C1 segment of cervical spinal cord (tissue), 14 donors: Measurements from ENCODE around the gene AMOTL2.

ENCODE experiments used
- DNase-seq, 14 donors: peaks; one replicate each; lab custom pipeline; 2025; lab: John Stamatoyannopoulos, UW

The AMOTL2 gene

DNA sequence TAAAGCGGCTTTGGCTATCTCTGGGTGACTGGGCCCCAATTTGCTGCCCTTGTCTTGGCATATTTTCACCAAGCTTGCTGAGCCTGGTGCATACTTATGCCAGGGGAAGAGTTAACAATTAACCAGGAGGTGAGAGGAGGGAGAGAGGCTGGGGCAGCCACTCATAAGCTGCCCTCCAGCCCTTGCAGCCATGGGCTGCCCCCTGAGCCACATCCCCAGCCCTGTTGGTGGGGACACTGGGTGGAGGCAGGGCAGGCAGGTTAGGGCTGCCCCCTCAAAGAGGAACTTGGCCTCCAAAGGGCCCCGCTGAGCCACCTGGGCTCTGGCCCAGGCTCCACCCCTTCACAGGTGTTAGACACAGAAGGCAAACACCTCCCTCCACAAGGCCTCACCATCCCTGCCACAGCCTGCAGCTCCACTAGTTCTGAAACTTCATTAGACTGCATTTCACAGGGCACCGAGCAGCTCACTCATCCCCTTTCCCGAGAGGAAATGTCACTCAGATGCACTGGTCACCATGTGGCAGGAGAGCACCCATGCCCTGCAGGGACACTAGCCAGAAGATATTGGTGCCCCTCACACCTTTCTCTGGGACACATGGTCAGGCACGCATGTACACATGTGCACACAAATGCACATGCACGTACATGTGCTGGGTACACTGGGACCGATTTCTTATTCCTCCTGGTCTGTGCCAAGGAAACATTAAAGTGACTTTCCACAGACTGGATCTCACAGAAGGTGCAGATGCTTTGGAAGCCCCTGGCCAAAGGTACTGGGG is 20.2 kb downstream of the AMOTL2 start:
- DNase-seq = no peak

DNA sequence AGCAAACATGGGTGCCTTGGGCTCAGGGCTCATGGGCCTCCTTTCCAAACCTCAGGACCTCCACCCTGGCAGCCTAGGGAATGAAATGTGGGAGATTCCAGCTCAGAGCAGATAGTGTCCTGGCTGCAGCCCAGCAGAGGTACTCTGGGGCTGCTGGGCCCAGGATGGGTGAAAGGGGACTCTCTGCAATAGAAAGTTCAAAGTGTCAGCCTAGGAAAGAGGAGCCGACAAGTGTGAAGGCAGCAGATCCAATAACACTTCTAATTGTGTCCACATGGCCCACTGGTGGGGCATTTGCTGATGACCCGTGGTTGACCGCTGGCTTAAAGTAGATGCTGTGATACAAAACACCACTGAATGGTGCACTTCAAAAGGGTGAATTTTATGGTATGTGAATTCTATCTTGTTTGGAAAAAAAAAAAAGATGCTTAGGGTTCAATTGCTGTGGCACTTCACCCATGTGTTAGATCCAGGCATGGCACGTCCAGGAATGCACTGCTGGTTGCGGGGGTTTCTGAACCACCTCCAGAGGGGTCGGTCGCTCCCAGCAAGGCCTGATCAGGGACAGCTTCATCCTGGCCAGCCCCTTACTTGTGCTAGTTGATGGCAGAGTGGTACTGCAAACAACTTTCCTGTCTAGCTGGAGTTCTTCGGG is 20.9 kb downstream of the AMOTL2 start:
- no peak for DNase-seq

DNA sequence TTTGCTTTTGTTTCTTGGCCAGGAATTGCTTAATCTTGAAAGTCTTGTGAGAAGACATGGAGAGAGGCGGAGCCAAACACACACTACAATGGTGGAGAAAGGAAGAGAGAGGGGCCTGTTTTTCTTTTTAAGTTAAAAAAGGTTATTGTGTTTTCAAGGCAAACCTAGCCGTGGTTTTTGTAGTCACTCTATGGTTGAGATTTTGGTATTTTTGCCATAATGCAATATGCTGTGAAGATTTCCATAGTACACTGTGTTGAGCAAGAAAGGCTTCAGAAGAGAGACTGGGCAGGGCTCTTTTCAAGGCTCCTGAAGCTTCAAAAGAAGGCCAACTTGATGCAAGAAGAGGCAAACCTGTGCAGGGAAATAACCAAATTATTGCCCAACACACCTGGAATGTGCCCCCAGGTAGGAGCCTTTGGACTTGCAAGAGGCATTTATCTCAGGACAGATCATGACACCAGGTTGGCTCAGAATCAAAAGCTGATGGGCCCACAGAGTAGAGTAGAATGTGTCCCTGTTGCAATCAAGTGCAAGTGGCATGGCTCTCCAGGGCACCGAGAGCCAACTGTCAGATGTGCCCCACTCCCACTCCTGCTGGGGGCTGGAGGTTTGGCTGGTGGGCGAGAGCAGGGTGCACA is 22.1 kb downstream of the AMOTL2 start:
- no peak for DNase-seq

DNA sequence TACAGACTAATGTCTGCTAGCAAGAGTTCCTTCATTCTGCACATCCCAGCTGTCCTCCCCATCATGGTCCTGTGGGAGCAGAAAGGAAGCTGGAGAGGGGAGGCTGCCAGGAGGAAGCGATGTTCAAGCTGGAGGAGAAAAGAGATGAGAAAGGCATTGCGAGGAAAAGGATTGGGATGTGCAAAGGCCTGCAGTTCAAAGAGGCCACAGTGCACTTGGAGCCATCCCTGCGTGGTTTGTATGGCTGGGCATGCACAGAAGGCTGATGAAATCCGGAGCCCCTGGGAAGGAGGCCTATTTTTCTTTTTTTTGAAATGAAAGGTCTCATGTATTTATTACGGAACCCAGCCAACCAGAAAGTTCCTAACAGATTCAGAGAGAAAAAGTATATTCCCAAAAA is 22.8 kb downstream of the AMOTL2 start:
- no peak for DNase-seq

DNA sequence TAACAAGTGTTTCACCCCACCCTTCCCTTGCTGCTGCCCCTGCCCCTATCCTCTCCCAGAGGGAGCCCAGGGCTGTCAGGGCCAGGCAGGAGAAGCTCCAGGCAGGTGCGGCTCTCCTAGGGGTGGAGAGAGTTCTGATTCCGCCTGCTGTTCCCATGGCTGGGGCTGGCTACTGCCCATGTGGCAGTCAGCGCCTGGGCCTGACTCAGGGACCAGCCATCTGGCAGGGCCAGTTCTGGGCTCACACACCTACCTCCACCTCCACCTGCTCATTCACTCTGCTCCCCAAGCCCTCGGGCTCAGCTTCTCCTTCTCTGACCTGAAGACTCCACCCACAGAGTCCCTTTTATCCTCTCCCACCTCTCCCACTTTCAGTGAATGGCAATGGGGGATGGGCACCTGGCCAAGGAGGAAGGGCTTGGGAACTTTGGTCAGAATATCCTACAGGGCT is 23.4 kb downstream of the AMOTL2 start:
- DNase-seq = peak in 3 of 14 donors; percentile 24 to 89 (median 48)

DNA sequence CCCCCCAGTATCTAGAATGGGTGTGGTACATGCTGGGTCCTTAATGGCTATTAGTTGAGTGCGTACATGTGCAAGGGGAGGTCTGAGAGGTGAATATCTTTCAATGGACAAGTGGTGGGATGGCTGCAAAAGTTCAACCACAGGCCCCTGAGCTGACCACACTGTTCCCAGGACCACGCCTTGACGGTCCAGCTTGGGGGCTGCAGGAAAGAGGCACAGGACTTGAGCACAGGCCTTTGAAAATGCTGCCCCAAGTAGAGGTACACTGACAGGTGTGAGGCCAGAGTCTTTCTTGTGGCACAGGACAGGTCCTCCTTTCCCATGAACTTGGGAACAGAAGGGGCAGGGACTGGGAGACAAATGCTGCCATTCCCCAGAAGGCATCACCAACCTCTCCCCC is 24.0 kb downstream of the AMOTL2 start:
- no peak for DNase-seq

DNA sequence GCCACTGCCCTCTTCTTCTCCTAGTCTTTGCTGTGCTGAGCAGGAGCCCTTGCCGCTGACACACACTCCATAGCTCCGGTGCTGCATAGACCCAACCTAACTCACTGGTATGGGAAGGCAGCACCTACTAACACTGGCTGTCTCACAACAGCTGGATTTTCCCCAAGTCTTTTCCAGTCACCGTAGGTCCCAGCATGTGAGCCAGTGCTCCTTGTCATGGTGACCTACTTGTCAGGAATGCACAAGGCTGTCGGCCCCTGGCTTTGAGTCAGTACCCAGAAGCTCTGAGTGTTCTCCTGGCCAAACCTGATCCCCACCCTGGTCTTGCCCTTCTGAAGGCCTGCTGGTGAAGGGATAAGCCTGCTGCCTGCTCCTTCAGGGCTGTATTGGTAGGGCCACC is 25.7 kb downstream of the AMOTL2 start:
- peak in 1 of 14 donors; percentile 34 for DNase-seq

DNA sequence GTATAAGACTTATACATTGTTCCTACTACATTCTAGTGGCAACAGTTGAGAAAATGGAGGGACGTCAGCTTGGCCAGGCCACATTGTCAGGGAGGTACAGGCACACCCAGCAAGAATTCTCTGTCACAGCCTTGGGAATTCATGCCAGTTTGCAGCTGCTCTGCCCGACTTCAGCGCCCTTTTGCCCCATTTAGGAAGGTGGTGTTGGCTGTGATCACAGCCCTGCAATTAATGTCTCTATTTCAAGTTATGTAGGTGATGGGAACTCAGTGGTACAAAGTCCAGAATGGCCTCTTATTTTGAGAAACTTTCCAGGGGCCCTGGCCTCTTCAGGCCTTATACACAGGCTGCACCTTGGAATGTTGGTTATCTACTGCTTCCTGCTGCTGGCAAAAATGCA is 26.7 kb downstream of the AMOTL2 start:
- no peak for DNase-seq

DNA sequence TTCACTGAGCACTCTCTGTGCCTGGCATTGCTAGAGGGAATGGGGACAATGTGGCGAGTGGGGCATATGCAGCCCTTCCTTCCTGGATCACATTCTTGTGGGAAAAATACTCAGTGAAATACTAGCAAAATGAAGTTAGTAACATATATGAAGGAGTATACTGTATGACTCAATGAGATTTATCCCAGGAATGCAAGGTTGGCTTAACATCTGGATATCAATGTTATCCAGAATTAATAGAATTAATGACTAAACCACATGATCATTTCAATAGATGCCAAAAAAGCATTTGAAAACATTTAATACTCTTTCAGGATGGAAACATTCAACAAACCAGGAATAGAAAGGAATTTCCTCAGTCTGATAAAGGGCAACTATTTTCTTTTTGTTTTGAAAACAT is 27.5 kb downstream of the AMOTL2 start:
- no peak for DNase-seq

DNA sequence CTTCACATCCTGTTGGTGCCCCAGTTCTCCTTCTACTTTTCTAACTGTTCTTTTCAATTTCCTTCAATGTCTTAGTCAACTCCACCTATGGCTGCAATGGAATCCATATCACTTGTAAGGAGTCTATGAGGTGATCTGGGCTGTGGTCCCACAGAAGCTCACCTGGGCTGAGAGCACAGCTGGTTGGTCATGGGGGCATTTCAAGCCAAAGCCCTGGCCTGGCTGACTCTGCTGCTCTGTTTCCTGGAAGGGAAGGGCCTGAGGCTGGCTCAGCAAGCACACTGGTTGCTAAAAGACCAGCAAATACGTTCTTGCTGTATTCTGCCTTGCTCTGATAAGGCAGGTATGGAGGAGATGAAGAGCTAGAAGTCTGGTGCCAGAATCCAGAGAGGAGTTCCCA is 29.0 kb downstream of the AMOTL2 start:
- DNase-seq = no peak

DNA sequence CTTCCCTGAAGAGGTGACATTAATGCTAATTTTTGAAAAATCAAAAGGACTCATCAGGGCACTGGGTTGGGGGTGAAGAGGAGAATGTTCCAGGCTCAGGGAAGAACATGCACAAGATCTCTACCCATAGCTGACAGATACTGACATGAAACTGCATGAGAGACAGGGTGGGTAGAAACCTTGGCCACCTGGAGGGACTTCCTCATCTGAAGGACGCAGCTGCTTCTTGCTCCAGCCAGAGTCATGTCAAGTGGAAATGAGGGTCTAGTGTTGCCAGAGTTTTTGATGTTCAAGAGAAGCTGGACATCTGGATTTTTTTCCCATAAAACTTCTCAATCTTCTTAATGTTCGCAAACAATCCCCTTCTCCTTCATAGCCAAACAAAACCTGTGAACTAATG is 29.7 kb downstream of the AMOTL2 start:
- no peak for DNase-seq

DNA sequence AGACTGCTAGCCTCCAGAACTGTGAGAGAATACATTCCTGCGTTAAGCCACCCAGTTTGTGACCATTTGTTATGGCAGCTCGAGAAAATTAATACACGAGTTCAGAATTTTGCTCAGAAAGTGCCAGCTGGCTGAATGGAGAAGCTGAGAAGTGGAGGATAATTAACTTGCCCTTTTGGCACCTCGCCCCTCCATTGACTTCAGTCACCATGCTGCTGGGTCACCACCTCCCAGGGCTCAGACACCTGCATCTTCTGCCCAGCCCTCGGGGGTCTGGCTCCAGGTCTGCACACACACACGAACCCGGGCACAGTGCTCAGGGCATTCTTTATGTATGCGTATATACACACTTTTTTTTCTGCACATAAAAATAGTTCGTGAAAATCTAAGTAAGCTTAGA is 32.0 kb downstream of the AMOTL2 start:
- peak in 1 of 14 donors; percentile 82 for DNase-seq

DNA sequence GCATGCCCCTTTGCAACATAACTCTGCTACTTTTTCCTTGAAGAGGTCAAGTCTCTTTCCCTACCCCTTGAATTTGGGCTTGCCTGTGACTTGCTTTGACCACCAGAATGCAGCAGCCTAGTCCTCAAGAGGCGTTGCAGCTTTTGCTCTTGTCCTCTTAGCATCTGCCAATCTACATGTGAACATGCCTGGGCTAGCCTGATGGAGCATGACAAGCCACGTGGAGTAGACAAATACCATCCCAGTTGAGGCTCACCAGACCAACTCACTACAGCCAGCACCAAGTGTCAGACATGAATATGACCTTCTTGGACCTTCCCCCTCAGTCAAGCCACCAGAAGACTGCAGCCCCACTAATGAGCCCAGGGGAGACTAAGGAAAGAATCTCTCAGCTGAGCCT is 32.9 kb downstream of the AMOTL2 start:
- DNase-seq = no peak

DNA sequence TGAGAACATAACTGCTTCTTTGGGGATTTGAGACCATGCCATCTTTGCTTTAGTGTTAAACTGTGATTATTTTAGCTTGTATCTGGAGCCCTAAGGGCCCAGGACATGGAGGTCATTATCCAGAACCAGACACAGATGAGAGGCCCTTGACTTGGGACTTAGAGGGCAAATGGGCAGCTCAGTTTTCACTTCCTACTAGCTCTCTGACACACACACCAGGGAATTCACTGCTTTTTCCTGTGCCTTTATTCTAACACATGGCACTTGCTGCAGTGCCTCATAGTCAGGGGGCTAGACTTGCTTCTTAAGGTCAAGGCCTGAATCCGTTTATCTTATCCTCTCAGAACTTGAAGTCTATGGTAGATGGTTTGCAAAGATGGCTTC is 33.3 kb downstream of the AMOTL2 start:
- no peak for DNase-seq

DNA sequence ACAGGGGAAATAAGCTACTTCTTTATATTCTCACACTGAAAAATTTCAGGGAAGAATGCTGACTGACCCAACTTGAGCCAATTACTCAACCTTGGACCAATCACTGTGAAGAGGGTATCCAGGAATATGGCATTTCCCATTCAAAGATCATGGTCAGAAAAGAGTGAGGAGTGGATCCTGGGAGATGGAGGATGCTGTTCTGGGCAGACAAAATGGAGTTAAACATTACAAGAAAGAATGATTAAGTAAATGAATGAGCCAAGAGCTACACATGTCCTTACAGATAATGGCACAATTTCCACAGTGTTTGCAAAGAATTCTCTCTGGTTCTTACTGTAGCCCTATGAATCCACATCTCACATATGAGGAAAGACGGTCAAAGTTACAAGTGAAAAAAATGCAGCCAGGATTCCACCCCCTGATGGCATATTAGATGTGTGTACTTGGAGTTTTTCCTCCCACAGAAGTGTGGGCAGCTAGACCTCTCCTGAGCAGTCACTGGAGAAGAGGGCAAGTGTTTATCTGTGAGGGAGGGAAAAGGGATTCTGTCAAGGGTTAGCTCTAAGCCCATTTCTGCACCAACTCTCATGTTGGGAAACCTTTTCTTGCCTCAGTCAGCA is 33.8 kb downstream of the AMOTL2 start:
- DNase-seq = no peak

DNA sequence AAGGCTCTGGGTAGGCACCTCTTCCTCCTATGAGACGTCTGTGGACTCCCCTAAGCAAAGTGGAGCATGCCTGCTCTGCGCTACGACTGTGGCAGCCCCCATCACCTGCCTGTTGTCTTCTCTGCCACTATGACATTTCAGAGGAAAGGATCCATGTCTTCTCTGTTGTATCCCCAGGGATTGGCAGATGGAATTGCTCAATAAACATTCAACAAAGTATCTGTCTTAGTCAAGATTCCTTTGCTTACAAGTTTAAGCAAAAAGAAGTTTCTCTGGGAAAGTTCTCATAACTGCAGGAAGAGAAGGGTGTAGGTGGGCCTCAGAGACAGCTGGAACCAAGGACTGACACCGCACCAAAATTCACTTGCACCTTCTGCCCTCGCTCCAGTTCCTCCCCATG is 34.3 kb downstream of the AMOTL2 start:
- DNase-seq = no peak

DNA sequence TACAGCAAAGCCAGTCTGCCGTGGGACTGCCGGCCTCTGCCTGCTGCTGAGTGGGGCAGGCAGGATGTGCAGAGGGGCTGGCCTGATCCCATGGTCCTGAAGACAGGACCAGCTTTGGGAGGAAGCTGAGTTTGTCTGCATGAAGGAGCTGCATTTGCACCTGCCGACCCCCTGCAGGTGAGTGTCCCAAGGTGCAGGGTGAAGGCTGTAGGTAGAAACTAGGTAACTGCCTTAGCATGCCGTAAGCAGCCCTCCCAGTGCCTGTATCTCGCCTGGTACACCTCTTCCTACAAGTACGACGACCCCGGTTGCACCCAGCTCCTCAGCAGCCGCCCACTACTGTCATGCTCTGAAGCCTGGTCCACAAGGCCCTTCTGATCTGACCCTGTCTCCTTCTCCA is 34.9 kb downstream of the AMOTL2 start:
- no peak for DNase-seq

DNA sequence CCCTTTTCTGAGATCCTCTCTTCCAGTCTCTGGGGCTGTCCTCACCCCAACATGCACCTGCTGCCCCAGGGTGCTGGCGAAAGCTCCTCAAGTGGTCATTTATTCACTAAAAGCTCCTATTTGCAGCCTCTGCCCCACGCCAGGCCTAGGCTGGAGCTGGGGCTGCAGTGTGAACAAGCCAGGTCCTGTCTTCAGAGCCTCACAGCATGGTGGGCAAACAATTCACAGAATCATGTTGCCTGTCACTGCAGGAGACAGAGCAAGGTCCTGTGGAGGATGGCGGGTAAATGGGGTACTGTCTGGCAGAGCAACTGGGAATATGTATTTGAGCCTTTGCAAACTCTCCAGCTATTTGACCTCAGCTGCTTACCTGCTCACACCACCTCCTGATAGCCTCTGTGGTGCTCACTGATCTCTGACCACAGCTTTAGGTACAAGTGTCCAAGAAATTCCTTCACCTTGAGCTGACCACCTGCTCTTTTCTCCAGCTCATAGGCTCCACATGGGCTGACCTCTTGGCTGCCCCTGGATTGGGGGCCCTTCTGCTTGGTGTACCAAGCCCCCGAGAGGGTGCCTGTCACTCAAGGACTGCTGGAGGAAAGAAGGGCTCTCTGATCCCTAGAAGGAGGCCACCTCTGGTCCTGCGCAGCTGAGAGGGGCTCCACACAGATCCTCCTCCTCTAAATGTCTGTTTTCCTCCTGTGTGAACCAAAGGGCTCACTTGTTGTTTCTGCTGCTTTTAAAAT is 35.6 kb downstream of the AMOTL2 start:
- no peak for DNase-seq

DNA sequence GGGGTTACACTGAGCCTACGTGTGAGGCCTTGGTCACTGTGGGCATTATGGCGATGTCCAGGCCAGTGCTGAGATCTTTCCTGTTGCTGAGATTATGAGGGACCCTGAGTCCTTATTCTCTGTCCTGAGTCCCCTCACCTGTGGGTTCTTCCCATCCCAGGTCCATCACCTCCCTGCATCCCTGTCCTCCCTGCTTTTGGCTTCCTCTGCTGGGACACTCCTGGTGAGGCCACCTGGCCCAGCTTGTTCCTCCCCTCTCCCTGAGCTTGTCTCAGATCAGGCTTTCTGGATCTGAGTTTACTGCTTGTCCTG is 36.1 kb downstream of the AMOTL2 start:
- DNase-seq = no peak

DNA sequence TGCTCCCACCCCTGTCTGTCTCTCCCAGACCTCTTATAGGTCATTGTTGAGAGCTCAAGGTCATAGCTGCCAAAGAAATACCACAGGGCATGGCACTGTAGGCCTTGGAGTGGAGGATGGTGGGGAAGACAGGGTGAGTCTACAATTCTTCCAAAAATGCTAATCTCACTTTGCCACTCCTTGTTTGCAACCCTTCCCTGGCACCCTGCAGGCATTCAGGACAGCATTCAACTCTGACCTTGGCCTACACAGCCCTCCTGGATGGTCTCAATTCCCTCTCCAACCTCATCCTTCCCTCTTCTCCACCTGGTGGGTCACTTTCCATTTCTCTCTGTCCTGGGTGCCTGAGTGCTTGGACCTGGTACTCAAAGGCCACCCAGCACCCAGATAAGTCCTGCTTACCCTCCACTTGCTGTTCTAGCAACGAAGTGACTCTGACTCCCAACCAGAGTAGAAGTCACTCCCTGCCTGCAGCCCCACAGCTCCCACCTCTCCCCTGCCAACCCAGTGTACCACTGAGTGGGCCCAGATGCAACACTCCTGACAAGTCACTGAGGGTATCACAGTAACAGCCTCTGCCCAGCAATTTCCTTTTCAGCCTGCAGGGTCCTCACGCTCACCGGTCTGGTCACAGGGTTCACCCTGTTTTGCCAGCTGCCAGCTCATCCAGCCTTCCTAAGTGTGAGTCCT is 36.6 kb downstream of the AMOTL2 start:
- DNase-seq = no peak

DNA sequence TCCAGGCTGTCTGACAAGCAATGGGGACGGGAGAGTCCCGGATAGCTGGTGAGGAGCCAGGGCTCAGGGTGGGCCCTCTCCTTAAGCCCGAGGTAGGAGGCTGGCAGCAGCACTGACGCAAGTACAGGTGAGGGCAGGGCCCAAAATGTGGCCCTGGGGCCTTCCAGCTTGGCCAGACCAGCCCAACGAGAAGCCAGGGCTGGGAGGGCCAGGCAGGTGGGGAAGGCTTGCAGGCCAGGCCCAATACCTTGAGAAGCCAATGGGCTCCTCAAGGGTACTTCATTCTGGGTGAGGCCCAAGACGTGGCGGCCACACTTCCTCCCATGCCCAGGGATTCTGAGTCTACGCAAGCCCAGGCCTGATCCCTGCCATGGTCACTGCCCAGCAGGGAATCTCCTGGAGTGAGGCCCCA is 37.2 kb downstream of the AMOTL2 start:
- no peak for DNase-seq
